ENCODE results near the gene ESRRA.
"Not testable (repeated sequence)": the region's sequence is repeated elsewhere in the genome, so short reads cannot be mapped to it uniquely, and the experiment has no call there.

The ESRRA gene

DNA sequence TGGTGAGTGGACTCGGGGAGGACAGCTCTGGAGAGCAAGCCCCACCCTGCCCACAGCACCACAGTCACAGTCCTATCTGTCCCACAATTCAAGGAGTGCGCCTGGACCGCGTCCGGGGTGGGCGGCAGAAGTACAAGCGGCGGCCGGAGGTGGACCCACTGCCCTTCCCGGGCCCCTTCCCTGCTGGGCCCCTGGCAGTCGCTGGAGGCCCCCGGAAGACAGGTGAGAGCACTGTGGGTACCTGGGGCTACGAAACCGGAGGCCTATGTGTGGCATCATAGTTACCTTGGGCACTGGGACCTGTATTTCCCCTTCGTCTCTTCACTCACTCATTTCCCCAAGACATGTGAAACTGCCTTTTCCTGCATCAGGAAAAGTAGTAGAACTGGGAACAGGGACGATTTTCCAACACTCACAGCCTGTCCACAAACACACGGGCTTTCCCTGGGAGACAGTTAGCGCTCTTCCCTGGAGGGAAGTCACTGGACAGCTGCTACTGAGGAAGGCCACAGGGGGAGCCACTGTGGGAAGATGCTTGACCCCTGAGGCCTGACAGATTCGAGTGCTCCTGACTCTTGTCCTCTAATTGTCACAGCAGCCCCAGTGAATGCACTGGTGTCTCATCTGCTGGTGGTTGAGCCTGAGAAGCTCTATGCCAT, 9.0 kb downstream of the ESRRA start:
- no peak for DNase-seq

DNA sequence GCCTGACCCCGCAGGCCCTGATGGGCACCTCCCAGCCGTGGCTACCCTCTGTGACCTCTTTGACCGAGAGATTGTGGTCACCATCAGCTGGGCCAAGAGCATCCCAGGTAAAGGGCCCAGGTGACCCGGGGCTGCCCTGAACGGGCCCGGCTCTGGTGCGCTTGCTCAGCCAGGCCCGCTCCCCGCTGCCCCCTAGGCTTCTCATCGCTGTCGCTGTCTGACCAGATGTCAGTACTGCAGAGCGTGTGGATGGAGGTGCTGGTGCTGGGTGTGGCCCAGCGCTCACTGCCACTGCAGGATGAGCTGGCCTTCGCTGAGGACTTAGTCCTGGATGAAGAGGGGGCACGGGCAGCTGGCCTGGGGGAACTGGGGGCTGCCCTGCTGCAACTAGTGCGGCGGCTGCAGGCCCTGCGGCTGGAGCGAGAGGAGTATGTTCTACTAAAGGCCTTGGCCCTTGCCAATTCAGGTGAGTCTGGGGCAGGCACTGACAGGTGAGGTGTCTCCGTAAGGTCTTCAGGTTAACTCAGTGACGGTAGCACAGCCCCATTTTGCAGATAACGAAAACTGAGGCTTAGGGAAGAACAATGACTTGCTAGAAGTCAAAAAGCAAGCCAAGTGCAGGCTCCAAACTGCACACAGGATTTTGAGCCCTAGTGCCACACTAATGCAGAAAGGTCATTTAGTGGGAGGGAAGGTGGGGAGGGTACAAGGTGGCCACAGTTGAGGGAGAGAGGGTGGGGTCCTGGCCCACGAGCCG, 9.7 kb downstream of the ESRRA start:
- no peak for DNase-seq

DNA sequence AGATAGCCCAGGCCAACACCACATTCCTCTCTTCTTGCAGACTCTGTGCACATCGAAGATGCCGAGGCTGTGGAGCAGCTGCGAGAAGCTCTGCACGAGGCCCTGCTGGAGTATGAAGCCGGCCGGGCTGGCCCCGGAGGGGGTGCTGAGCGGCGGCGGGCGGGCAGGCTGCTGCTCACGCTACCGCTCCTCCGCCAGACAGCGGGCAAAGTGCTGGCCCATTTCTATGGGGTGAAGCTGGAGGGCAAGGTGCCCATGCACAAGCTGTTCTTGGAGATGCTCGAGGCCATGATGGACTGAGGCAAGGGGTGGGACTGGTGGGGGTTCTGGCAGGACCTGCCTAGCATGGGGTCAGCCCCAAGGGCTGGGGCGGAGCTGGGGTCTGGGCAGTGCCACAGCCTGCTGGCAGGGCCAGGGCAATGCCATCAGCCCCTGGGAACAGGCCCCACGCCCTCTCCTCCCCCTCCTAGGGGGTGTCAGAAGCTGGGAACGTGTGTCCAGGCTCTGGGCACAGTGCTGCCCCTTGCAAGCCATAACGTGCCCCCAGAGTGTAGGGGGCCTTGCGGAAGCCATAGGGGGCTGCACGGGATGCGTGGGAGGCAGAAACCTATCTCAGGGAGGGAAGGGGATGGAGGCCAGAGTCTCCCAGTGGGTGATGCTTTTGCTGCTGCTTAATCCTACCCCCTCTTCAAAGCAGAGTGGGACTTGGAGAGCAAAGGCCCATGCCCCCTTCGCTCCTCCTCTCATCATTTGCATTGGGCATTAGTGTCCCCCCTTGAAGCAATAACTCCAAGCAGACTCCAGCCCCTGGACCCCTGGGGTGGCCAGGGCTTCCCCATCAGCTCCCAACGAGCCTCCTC, 10.6 kb downstream of the ESRRA start:
- DNase-seq: not testable (repeated sequence)

DNA sequence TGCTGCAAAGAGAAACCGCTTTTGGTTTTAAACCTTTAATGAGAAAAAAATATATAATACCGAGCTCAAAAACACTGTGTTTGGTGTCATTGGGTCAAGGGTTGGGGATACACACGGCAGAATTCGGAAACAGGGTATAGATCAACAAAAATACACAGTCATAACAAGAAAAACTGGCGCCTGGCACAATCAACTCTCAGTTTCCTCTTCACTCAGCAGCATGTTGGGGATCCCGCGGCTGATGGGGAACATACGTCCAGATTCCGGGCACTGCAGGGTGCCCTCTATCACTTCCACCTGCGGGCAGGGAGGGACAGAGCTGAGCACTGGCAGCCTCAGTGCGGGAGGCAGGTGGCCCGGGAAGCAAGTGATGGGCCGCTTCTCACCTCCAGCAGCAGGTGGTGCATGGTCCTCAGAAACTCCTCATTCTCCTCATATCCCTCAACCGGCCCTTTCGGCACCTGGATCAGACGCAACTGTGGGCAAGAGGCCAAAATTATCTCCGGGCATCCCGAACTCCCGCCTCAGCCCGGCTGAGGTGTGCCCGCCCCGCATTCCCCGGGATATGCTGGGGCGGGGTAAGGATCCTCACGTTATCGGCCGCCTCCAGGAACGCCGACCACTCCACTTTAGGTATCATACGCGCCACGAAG, 11.5 kb downstream of the ESRRA start:
- DNase-seq: no peak

DNA sequence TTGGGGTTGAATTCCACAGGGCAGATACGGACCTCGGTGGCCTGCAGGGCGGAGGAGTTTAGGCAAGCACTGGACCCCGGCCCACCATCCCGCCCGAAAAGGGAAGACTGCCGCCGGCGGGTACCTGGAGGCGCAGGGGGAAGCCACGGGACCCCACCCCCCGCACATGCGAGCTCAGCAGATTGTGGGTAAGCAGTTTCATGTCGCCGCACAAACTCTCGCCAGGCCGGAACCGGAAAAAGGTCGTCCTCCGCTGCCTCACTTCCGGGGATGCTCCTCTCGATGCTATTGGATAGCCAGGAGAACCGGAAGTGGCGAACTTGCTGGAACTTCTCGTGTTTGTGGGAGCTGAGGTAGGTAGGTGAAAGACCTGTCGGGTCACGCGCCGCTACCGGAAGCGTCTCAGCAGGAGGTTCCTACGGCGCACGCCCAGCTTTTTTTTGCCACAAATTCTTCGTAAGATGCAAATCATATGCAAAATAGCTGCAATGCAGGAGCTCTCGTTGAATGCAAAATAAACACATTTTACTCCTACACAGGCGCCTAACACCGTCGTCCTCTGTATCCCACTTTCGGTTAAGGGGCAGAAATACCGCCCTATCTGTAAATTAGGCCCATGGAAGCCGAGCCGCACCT, 12.1 kb downstream of the ESRRA start, which contains the start of gene TRMT112:
Gene TRMT112, minus strand, starts transcription at position 235 of the 636 bp plus-strand sequence. Its CDS starts 33 bp downstream, at position 202.
- DNase-seq: no peak

DNA sequence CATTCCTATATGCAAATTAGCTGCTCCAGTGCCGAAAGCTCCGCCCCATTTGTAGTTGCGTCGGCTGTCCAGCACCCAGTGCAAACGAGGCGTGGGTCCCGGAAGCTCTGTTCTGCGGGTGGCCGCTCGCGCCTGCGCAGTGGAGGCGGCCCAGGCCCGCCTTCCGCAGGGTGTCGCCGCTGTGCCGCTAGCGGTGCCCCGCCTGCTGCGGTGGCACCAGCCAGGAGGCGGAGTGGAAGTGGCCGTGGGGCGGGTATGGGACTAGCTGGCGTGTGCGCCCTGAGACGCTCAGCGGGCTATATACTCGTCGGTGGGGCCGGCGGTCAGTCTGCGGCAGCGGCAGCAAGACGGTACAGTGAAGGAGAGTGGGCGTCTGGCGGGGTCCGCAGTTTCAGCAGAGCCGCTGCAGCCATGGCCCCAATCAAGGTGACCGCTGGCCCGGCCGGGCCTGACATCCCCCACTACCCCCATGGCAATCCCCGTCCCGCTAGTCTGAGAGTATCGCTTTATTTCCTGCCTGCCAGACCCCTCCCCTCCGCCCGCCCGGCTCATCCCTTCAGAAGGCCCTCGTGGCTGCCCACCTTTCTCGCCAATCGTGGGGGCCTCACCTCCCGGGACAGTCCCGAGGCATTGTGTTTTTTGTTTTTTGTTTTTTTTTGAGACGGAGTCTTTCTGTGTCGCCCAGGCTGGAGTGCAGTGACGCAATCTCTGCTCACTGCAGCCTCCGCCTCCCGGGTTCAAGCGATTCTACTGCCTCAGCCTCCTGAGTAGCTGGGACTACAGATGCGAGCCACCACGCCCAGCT, 12.8 kb downstream of the ESRRA start, which contains the start of gene PRDX5:
Gene PRDX5, plus strand, starts transcription at position 161 of the 805 bp plus-strand sequence. Its CDS starts 95 bp downstream, at position 256.
- DNase-seq: peak; percentile 82

DNA sequence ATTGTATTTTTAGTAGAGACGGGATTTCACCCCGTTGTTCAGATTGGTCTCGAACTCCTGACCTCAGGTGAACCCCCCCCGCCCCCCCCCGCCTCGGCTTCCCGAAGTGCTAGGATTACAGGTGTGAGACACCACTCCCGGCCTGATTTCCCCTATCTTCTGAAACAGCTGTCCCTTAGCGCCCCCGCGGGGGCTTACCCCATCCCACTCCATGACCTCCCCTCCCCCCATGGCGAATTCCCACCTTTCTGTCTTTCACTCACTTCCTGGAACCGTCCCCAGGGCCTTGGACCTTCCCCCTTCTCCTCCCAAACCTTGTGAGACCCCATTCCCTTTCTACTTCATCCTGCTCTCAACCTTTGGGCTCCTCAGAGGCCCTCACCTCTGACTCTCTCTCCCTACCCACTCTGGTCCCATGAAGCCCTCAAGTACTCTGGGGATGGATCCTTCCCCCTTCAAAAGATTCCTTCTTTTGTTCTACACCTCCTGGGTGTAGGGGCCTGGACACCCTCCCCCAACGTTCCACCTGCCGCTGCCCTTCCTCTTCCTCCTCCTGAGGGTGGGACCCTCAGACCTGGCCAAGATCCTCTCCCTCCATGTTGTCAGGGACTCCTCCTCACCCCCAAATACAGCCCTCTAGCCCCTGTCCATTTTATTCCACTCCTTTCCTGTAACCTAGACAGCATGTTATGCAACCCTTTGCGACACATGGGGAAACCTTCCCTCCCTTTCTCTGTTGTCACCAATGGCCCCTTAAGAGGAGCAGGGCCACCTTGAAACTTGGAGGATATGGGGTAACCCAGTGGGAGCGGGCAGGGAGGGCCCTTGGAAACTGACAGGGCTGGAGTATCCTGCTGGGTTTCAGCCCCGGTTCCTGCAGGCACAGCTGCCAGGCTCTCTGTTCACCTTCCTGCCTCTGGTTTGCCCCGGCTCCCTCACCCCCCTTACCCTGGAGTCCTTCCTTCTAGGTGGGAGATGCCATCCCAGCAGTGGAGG, 13.7 kb downstream of the ESRRA start:
- no peak for DNase-seq

DNA sequence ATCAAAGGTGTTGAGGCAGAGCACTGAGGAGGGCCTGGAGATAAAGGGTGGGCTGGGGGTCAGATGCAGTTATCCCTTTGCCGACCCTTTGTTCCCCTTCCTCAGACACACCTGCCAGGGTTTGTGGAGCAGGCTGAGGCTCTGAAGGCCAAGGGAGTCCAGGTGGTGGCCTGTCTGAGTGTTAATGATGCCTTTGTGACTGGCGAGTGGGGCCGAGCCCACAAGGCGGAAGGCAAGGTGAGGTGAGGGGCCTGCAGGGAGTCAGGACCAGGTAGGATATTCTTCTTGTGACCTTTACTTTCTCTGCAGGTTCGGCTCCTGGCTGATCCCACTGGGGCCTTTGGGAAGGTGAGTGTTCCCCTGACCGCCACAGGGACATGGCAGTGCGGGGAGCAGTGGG, 15.2 kb downstream of the ESRRA start:
- DNase-seq: no peak

DNA sequence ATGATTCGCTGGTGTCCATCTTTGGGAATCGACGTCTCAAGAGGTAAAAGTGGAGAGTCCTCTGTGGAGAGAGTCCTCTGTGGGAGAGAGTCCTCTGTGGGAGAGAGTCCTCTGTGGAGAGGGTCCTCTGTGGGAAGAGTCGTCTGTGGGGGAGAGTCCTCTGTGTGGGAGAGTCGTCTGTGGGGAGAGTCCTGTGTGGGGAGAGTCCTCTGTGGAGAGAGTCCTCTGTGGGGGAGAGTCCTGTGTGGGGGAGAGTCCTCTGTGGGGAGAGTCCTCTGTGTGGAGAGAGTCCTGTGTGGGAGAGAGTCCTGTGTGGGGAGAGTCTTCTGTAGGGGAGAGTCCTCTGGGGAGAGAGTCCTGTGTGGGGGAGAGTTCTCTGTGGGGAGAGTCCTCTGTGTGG, 15.7 kb downstream of the ESRRA start:
- no peak for DNase-seq

DNA sequence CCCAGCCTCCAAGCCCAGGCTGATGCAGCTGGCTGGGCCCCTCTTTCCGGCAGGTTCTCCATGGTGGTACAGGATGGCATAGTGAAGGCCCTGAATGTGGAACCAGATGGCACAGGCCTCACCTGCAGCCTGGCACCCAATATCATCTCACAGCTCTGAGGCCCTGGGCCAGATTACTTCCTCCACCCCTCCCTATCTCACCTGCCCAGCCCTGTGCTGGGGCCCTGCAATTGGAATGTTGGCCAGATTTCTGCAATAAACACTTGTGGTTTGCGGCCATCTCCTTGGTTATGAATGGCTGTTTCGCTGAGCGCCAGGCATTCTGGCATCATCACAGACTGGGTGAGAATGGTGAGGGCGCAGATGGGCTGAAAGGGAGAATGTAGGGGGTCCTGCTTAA, 16.2 kb downstream of the ESRRA start:
- DNase-seq: no peak

DNA sequence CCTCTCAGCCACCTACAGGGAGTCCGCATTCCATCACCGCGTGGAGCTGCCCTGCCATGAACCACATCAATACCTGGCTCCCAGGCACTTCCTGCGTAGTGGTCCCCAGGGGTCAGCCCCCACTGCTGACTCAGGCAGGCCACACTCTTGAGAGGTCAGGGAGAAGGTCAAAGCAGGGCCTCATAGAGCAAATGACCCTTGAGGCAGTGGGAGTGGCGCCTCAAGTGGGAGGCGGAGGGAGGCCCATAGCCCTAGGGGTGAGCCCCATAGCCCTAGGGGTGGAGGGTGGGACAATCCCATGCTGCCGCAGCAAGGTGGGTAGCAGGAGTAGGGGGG, 17.6 kb downstream of the ESRRA start:
- no peak for DNase-seq

DNA sequence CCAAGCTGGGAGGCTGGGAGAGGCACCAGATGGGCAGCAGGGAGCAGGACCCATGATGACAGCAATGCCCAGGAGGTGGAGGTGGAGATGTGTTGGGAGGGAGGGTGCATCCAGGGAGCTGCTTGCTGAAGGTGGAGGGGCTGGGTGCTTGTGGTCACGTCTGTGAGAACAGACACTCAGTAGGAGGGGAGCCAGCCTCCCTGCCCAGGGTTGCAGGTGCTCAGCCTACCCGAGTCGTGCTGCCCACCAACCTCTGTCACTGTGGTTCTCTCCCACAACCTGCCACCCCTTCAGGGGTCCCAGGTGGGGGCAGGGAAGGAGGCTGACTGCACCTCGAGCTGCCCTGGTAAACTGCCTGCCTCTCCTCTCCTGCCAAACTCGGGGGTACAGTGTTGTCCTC, 18.0 kb downstream of the ESRRA start:
- DNase-seq: no peak

DNA sequence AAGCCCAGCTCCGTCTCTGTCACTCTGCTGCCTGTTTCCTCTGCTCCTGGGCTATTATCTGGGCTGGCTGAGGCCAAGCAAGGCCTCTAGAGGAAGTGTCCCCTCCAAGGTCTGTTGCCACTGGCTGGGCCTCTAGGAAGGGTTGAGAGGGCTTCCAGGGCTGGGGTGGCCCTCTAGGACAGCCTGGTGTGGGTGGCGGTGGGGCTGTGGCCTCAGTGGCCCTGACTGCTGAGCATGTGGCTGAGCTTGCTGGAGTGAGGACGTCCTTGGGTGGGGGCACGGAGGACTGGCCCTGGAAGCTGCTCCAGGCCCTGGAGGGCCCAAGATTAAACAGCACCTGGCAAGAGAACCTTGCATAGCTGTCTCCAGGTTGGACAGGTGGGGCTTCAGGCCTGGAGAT, 18.7 kb downstream of the ESRRA start:
- not testable (repeated sequence) for DNase-seq

DNA sequence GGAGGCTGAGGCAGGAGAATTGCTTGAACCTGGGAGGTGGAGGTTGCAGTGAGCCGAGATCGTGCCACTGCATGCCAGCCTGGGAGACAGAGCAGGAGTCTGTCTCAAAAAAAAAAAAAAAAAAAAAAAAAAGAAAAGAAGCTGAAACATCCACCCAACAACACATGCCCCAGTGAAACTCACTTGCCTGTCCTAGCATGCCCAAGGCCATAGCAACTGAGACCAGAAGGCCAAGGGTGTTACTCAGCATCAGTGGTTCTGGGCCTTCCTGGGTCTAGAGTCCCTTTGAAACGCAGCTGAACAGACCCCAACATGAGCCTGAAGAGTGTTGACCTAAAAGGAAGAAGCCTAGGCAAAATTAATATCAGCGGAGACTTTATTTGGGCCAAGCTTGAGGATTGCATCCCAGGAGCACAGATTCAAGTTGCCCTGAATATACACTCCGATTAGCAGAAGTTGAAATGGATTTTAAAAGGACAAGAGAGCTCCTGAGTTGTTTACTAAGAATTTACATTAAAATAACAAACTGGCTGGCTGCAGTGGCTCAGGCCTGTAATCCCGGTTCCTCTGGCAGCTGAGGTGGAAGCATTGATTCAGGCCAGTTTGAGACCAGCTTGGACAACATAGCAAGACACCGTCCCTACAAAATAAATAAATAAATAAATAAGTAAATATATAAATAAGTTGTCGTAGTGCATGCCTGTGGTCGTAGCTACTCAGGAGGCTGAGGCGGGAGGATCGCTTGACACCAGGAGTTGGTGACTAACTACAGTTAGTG, 19.6 kb downstream of the ESRRA start:
- no peak for DNase-seq

DNA sequence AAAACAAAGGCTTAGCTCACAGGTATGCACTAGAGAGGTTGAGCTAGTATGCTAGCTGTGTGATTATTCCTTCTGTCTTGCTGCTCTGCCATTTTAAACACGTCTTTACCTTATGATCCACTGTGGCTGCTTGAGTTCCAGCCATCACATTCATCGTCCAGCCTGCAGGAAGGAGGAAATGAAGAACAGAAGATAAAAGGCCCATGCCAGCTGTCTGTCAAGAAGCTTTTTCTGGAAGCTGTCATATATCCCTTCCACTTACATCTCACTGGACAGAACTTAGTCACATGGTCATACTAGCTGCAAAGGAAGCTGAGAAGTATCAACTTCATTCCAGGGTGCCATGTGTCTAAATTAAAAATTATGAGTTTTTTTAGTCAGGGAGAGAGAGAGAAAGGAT, 22.1 kb downstream of the ESRRA start:
- no peak for DNase-seq

DNA sequence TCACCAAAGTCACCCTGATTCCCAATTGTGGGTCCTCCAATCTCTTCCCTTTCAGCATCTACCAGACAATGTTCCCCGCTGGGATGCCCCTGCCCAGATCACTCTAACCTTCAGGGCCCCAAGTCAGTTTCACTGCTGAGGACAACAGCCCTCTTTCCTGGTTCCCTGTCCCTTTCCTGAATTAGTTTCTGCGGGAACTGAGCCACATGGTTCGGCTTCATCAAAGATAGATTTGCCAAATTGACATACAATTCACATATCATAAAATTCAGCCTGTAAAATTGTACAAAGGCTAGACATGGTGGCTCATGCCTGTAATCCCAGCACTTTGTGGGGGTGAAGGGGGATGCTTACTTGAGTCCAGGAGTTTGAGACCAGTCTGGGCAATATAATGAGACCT, 22.7 kb downstream of the ESRRA start:
- DNase-seq: no peak

DNA sequence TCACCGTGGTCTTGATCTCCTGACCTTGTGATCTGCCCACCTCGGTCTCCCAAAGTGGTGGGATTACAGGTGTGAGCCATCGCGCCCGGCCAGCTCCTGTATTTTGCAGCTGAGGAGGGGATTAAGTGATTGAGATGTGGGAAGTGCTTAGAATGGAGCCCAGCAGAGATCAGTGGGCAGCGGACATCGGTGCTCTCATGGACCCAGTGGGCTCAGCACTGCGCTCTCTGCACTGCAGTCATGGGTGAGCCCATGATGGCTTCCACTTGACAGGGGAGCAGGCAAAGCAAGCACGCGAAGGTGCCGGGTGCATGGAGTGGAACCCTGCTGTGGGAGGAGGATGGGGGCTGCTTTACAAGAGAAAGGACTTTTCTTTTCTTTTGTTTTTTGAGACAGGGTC, 25.6 kb downstream of the ESRRA start:
- no peak for DNase-seq

DNA sequence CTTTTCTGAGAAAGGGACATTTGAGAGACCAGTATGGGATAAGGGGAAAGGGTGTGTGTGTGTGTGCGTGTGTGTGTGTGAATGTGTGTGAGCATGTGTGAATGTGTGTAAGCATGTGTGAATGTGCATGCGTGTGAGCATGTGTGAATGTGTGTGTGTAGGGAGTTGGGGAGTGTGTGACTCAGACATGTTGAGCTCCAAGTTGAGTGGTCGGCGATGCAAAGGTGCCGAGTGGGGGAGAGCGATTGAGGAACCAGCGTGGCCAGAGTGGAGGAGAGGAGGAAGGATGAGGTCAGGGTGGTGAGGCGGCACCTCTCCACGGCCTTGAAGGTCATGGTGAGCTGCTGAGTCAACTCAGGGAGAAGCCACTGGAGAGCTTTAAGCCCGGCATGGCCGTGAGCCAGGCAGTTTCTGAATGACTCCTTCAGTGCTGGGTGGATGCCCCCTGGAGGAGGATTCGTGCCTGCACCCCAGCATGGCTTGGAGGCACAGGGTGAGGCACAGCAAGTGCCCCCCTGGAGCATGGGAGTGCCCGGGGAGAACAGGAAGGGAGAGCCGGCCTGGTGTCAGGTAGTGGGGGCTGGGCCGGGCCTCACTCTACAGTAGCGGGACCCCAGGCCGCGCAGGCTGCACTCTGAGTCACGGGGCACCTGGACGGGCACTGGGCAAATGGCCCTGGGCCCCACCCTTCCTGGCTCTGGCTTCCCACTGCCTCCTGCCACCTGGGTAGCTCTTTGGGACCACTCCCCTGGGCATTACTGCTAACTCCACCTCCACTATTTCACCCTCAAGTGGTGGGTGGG, 26.4 kb downstream of the ESRRA start:
- no peak for DNase-seq

DNA sequence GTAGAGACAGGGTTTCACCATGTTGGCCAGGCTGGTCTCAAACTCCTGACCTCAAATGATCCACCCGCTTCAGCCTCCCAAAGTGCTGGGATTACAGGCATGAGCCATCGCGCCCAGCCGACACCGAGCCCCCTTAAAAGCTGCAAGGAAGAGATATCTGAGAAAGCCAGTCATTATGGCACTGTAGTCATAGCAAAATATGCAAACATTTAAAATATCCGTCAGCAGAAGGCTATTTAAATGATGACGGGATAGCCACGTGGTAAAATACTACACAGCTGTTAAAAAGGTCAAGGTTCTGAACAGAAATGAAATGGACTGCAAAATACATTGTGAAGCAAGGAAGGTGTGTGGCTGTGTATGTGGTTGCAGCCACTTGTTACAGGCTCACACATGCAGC, 28.2 kb downstream of the ESRRA start:
- no peak for DNase-seq

Data from cortex of kidney (tissue), 1 donor.